Suprapubic skin (tissue), 4 donors: Measurements from ENCODE around the gene BICD1.

ENCODE experiments used
- EP300 ChIP-seq: sonication (generic); formaldehyde crosslinking; IDR thresholded peaks from one replicate; pipeline ENCODE4 v1.6.1; 2017; ENCODE audit warnings: antibody characterized with exemption
- POLR2A ChIP-seq, 2 donors: fragments of 450-650 bp; IDR thresholded peaks; one replicate each; pipeline ENCODE4 v1.6.1; 2017; ENCODE audit warnings: antibody characterized with exemption in 2 of 2, mild to moderate bottlenecking in 2 of 2, moderate library complexity in 2 of 2
- POLR2AphosphoS5 ChIP-seq, 3 donors: sonication (generic); formaldehyde crosslinking; IDR thresholded peaks; one replicate each; pipeline ENCODE4 v1.6.1; 2017; ENCODE audit warnings: antibody characterized with exemption in 3 of 3
- TF ChIP-seq, protein P1 (sequence below), 2 donors: fragments of 200-600 bp in 1 of 2; fragments of 450-650 bp in 1 of 2; sonication (generic) in 1 of 2; IDR thresholded peaks; one replicate each; pipeline ENCODE4 v1.5.1; 2016 to 2019; ENCODE audit warnings: antibody characterized with exemption in 2 of 2, mild to moderate bottlenecking in 1 of 2, moderate library complexity in 1 of 2

DNA sequence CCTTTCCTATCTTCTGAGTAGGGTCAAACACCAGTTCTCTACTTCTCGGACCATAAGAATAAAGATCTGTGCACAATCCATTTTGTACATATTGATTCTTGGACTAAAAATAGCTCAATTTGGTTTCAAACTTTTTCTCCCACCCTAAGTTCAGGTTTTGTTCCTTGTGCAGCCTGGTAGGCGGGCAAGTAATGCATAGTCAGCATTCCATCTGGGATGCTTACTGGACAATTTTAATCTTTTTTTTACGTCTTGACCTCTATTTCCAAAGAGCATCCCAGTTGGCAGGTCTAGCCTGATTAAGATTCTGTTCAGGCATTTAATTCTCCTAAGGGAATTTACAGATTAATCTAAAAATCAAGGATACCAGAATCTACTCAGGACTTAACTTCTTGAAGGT, 126.9 kb downstream of the BICD1 start:
- TF ChIP-seq POLR2AphosphoS5 (IDR thresholded peaks at IDR 0.05) (no peak), POLR2A (IDR thresholded peaks at IDR 0.05) (no peak), EP300 (no peak)
- TF ChIP-seq, protein P1, sequence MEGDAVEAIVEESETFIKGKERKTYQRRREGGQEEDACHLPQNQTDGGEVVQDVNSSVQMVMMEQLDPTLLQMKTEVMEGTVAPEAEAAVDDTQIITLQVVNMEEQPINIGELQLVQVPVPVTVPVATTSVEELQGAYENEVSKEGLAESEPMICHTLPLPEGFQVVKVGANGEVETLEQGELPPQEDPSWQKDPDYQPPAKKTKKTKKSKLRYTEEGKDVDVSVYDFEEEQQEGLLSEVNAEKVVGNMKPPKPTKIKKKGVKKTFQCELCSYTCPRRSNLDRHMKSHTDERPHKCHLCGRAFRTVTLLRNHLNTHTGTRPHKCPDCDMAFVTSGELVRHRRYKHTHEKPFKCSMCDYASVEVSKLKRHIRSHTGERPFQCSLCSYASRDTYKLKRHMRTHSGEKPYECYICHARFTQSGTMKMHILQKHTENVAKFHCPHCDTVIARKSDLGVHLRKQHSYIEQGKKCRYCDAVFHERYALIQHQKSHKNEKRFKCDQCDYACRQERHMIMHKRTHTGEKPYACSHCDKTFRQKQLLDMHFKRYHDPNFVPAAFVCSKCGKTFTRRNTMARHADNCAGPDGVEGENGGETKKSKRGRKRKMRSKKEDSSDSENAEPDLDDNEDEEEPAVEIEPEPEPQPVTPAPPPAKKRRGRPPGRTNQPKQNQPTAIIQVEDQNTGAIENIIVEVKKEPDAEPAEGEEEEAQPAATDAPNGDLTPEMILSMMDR (IDR thresholded peaks at IDR 0.05), result no peak
